Esophagus squamous epithelium (tissue), 4 donors: ENCODE measurements around the gene CTRB2.

Experiments used
- CTCF ChIP-seq, 6 experiments: fragments of 450-650 bp in 4 of 6; fragments of 200-600 bp in 2 of 6; sonication (generic) in 2 of 6; IDR thresholded peaks; one replicate each; pipeline ENCODE4 v1.5.1; 2016 to 2019; ENCODE audit warnings: antibody characterized with exemption in 6 of 6, mild to moderate bottlenecking in 4 of 6, moderate library complexity in 4 of 6
- POLR2A ChIP-seq, 4 donors: fragments of 450-650 bp; IDR thresholded peaks; one replicate each; pipeline ENCODE4 v1.6.1; 2017; ENCODE audit warnings: antibody characterized with exemption in 4 of 4, mild to moderate bottlenecking in 4 of 4, moderate library complexity in 3 of 4

- TF ChIP-seq CTCF (IDR thresholded peaks at IDR 0.05) (no peak), POLR2A (IDR thresholded peaks at IDR 0.05) (no peak)
Measured at GRCh38 chr16:75207831-75208230, 870 bp upstream of the CTRB2 start.
